Spleen (tissue), 7 donors: ENCODE results near the gene COL4A1.

Source experiments
- CTCF ChIP-seq, 11 experiments: fragments of 200-600 bp in 7 of 11; fragments of 450-650 bp in 4 of 11; sonication (generic) in 4 of 11; IDR thresholded peaks in 8 of 11; conservative IDR thresholded peaks in 3 of 11; 1 replicate in 7 of 11; 2 replicates in 4 of 11; pipeline versions ENCODE4 v1.4.0 to v1.8.0; 2016 to 2021; ENCODE audit warnings: antibody characterized with exemption in 11 of 11, inconsistent platforms in 4 of 11, mild to moderate bottlenecking in 1 of 11
- POLR2A ChIP-seq, 3 donors: fragments of 450-650 bp; IDR thresholded peaks; one replicate each; pipeline ENCODE4 v1.5.1; 2017; ENCODE audit warnings: antibody characterized with exemption in 3 of 3, mild to moderate bottlenecking in 1 of 3
- POLR2AphosphoS5 ChIP-seq, 3 donors: sonication (generic); formaldehyde crosslinking; IDR thresholded peaks; one replicate each; pipeline ENCODE4 v1.5.1; 2017; ENCODE audit warnings: antibody characterized with exemption in 3 of 3
- donor health status: DM: no; HTN: no; CAD: no; lungs with moderate emphysema.
- donor health status: DM: no; HTN: no; CAD: no.
- donor health status: DM: no; HTN: no; CAD: no.

GRCh38 chr13:110216006-110216397, 91.0 kb downstream of the COL4A1 start:
- TF ChIP-seq CTCF (IDR thresholded peaks at IDR 0.05 in 8 of 11, conservative IDR thresholded peaks at IDR 0.05 in 3 of 11) = no peak
- TF ChIP-seq POLR2A (IDR thresholded peaks at IDR 0.05) = no peak
- no peak for TF ChIP-seq POLR2AphosphoS5 (IDR thresholded peaks at IDR 0.05)
